GM18951 (cell line): ENCODE measurements around the gene CPHXL2.

Experiments used
- POLR2A ChIP-seq: IDR thresholded peaks from 4 replicates; pipeline ENCODE4 v1.6.1; 2011; ENCODE audit warnings: mild to moderate bottlenecking; ENCODE audit not compliant: insufficient read length, insufficient read depth; ENCODE audit errors: extremely low read depth
- in situ Hi-C: fragments of 300-500 bp; cut with MboI; formaldehyde crosslinking; loops from one replicate; pipeline ENCODE4 v1.12.0; 2022; ENCODE audit warnings: low sequenced_read_pairs, mixed read lengths, inconsistent platforms; ENCODE audit not compliant: unreplicated experiment

The CPHXL2 gene

GRCh38 chr16:75614066-75614897 is 62.5 kb downstream of the CPHXL2 start:
- no peak for TF ChIP-seq POLR2A
- in situ Hi-C loops = no loop called here
